GM23338 (cell line): ENCODE data around the gene CD22. TPM values are rescaled to one million over a fixed set of nuclear protein-coding genes. Genes with fewer than 3 reads are reported as not detected.

Experiments used
- ATAC-seq: fragments of 200-7000 bp; cut with Tn5 transposase; 3 replicates; pipeline ENCODE4 v1.9.1; 2020
- DNase-seq: peaks from one replicate; pipeline ENCODE4 v3.0.0-alpha.2; 2015; ENCODE audit warnings: low spot score
- H2AFZ ChIP-seq: fragments of 200-600 bp; sonication (generic); 2 replicates; pipeline ENCODE4 v1.8.0; 2016; ENCODE audit warnings: antibody characterized with exemption, mild to moderate bottlenecking, moderate library complexity
- H3F3A ChIP-seq: fragments of 200-600 bp; sonication (generic); replicated peaks from 2 replicates; pipeline ENCODE4 v1.8.0; 2017; ENCODE audit warnings: antibody characterized with exemption, mixed run types, low read depth
- H3K27ac ChIP-seq: fragments of 200-600 bp; sonication (generic); 2 replicates; pipeline ENCODE4 v1.6.1; 2016; ENCODE audit warnings: low read depth
- H3K27me3 ChIP-seq: fragments of 200-600 bp; sonication (generic); 2 replicates; pipeline ENCODE4 v1.8.0; 2016; ENCODE audit warnings: mild to moderate bottlenecking, mixed run types, moderate library complexity; ENCODE audit not compliant: insufficient read depth
- H3K36me3 ChIP-seq: fragments of 200-600 bp; sonication (generic); 2 replicates; pipeline ENCODE4 v1.8.0; 2016; ENCODE audit warnings: mild to moderate bottlenecking; ENCODE audit not compliant: insufficient read depth
- H3K4me1 ChIP-seq: fragments of 200-600 bp; sonication (generic); 2 replicates; pipeline ENCODE4 v1.8.0; 2016; ENCODE audit warnings: mild to moderate bottlenecking, moderate library complexity; ENCODE audit not compliant: insufficient read depth
- H3K4me2 ChIP-seq: fragments of 200-600 bp; sonication (generic); 2 replicates; pipeline ENCODE4 v1.7.1; 2017; ENCODE audit warnings: mixed run types
- H3K4me3 ChIP-seq: fragments of 200-600 bp; sonication (generic); 2 replicates; pipeline ENCODE4 v1.6.1; 2016; ENCODE audit warnings: mixed run types
- H3K79me2 ChIP-seq: fragments of 200-600 bp; sonication (generic); replicated peaks from 2 replicates; pipeline ENCODE4 v1.8.0; 2017; ENCODE audit warnings: mild to moderate bottlenecking; ENCODE audit not compliant: insufficient read depth
- H3K9me2 ChIP-seq: fragments of 200-600 bp; sonication (generic); 2 replicates; pipeline ENCODE4 v1.8.0; 2017; ENCODE audit not compliant: insufficient read depth
- H4K20me1 ChIP-seq: fragments of 200-600 bp; sonication (generic); replicated peaks from 2 replicates; pipeline ENCODE4 v1.8.0; 2017; ENCODE audit warnings: mild to moderate bottlenecking; ENCODE audit not compliant: insufficient read depth
- H3K27ac Mint-ChIP-seq: 2 replicates; pipeline ENCODE4 v1.8.0; 2020; ENCODE audit warnings: inconsistent platforms, mild to moderate bottlenecking, moderate library complexity, mixed read lengths
- H3K27me3 Mint-ChIP-seq: 3 replicates; pipeline ENCODE4 v1.8.0; 2022; ENCODE audit warnings: low read depth, mild to moderate bottlenecking, moderate library complexity, mixed read lengths, inconsistent platforms; ENCODE audit not compliant: insufficient read depth, poor library complexity
- H3K36me3 Mint-ChIP-seq: 3 replicates; pipeline ENCODE4 v1.8.0; 2021; ENCODE audit warnings: low read depth, mild to moderate bottlenecking, inconsistent platforms, moderate library complexity, mixed read lengths
- H3K4me1 Mint-ChIP-seq: 3 replicates; pipeline ENCODE4 v1.8.0; 2020; ENCODE audit warnings: mild to moderate bottlenecking, inconsistent platforms, mixed read lengths
- H3K4me3 Mint-ChIP-seq: 3 replicates; pipeline ENCODE4 v1.8.0; 2021; ENCODE audit warnings: moderate library complexity, mild to moderate bottlenecking, inconsistent platforms, mixed read lengths
- H3K9me3 Mint-ChIP-seq: 3 replicates; pipeline ENCODE4 v1.8.0; 2020; ENCODE audit warnings: moderate library complexity, mild to moderate bottlenecking, inconsistent platforms, mixed read lengths
- CTCF ChIP-seq, 2 experiments: fragments of 200-600 bp in 1 of 2; sonication (generic) in 1 of 2; conservative IDR thresholded peaks; 2 replicates each; pipeline versions ENCODE4 v1.5.1 to v1.6.1; 2016 to 2017; ENCODE audit warnings: antibody characterized with exemption in 2 of 2, low read depth in 2 of 2, mild to moderate bottlenecking in 2 of 2, moderate library complexity in 1 of 2
- ETS1 ChIP-seq: IDR thresholded peaks from 2 replicates; pipeline ENCODE4 v1.6.1; 2016; ENCODE audit warnings: antibody characterized with exemption
- EZH2 ChIP-seq: fragments of 200-600 bp; sonication (generic); IDR thresholded peaks from one replicate; pipeline ENCODE4 v1.8.0; 2017; ENCODE audit warnings: antibody characterized with exemption, mild to moderate bottlenecking, low read depth; ENCODE audit not compliant: unreplicated experiment
- EZH2phosphoT487 ChIP-seq: fragments of 200-600 bp; sonication (generic); IDR thresholded peaks from one replicate; pipeline ENCODE4 v1.8.1; 2018; ENCODE audit warnings: antibody characterized with exemption; ENCODE audit not compliant: unreplicated experiment
- JUNB ChIP-seq: IDR thresholded peaks from one replicate; pipeline ENCODE4 v1.6.1; 2016; ENCODE audit warnings: antibody characterized with exemption; ENCODE audit not compliant: unreplicated experiment
- NANOG ChIP-seq: IDR thresholded peaks from 2 replicates; pipeline ENCODE4 v1.6.1; 2016; ENCODE audit warnings: antibody characterized with exemption, borderline replicate concordance
- POLR2AphosphoS5 ChIP-seq: IDR thresholded peaks from 2 replicates; pipeline ENCODE4 v1.6.1; 2016; ENCODE audit warnings: antibody characterized with exemption, low read depth
- REST ChIP-seq: IDR thresholded peaks from one replicate; pipeline ENCODE4 v1.6.1; 2018; ENCODE audit warnings: antibody characterized with exemption; ENCODE audit not compliant: unreplicated experiment
- STAT1 ChIP-seq: IDR thresholded peaks from one replicate; pipeline ENCODE4 v1.6.1; 2016; ENCODE audit warnings: antibody characterized with exemption; ENCODE audit not compliant: unreplicated experiment
- ZNF114 ChIP-seq: fragments of 250-450 bp; sonication (Bioruptor Pico); IDR thresholded peaks from 2 replicates; pipeline ENCODE4 v1.5.0; 2020; ENCODE audit warnings: mild to moderate bottlenecking, moderate library complexity
- ZNF331 ChIP-seq: fragments of 250-450 bp; sonication (Bioruptor Pico); IDR thresholded peaks from 2 replicates; pipeline ENCODE4 v1.5.0; 2020; ENCODE audit warnings: low read depth, mild to moderate bottlenecking, moderate library complexity
- polyA plus RNA-seq: library from polyadenylated mRNA; unstranded; fragments of >200 nt; fragmentation: Nextera tagmentation; extraction: Ambion mirVana; gene quantifications from 2 replicates; pipeline ENCODE4 v1.2.1, GENCODE V29; 2016
- total RNA-seq: library from RNA; depleted of rRNA; stranded (reverse); fragments of >200 nt; shearing (Covaris generic); gene quantifications from 2 replicates; pipeline ENCODE4 v1.2.3, GENCODE V29; 2014

Gene CD22
- total and polyA plus RNA-seq, 2 experiments from 2014 or later, result 0.10 to 0.32 TPM

- TF ChIP-seq ETS1 (no peak), CTCF (conservative IDR thresholded peaks at IDR 0.05; ENCODE audit: low read depth in 2 of 2) (no peak), ZNF114 (CRISPR knock-in tag) (no peak), EZH2 (no peak), NANOG (no peak), REST (no peak), ZNF331 (CRISPR knock-in tag) (no peak), STAT1 (no peak), EZH2phosphoT487 (no peak)
These were observed 16.7 kb downstream of the CD22 start (continued) for GRCh38 chr19:35345671-35346111.

- no peaks in the 10 kb centered on the region for H3K36me3 Mint-ChIP-seq
- Histone ChIP-seq H3F3A (no peaks in the 10 kb centered on the region), H3K36me3 (no peaks in the 10 kb centered on the region), H3K79me2 (no peaks in the 10 kb centered on the region), H3K9me2 (no peaks in the 10 kb centered on the region), H4K20me1 (no peaks in the 10 kb centered on the region), H3K27me3 (no peaks in the 10 kb centered on the region), H3K27ac (no peak overlapping the region), H3K4me2 (no peak overlapping the region), H3K4me3 (no peak overlapping the region), H3K4me1 (no peaks in the 10 kb centered on the region), H2AFZ (no peak overlapping the region; the same call in 1 of the 2 replicates)
- H3K9me3 Mint-ChIP-seq, result no peaks in the 10 kb centered on the region
- H3K27ac Mint-ChIP-seq, result no peak overlapping the region
- H3K4me3 Mint-ChIP-seq, result no peak overlapping the region
- no peak for DNase-seq
- peaks cover 20% of the 10 kb centered on the region for H3K27me3 Mint-ChIP-seq
- no peak for ATAC-seq
- peaks cover 11% of the 10 kb centered on the region; the same call in 2 of the 3 replicates for H3K4me1 Mint-ChIP-seq
- TF ChIP-seq ZNF331 (CRISPR knock-in tag) (no peak), NANOG (no peak), CTCF (conservative IDR thresholded peaks at IDR 0.05; ENCODE audit: low read depth in 2 of 2) (no peak), POLR2AphosphoS5 (no peak), EZH2phosphoT487 (no peak), JUNB (no peak)
These were observed 17.4 kb downstream of the CD22 start for GRCh38 chr19:35346193-35347052.
